OCI-LY1 (cell line): ENCODE results near the gene NCAPD3.

ENCODE experiments used
- EZH2 ChIP-seq: fragments of 200-600 bp; sonication (generic), shearing (Covaris generic); IDR thresholded peaks from 2 replicates; pipeline ENCODE4 v1.8.0; 2017; ENCODE audit warnings: borderline replicate concordance, mixed run types, mild to moderate bottlenecking, antibody characterized with exemption, low read length, moderate library complexity, mixed read lengths
- TF ChIP-seq, protein P1 (sequence below): fragments of 200-600 bp; sonication (generic), shearing (Covaris generic); IDR thresholded peaks from 2 replicates; pipeline ENCODE4 v1.5.1; 2017; ENCODE audit warnings: mild to moderate bottlenecking, antibody characterized with exemption, low read length, moderate library complexity, mixed read lengths

DNA sequence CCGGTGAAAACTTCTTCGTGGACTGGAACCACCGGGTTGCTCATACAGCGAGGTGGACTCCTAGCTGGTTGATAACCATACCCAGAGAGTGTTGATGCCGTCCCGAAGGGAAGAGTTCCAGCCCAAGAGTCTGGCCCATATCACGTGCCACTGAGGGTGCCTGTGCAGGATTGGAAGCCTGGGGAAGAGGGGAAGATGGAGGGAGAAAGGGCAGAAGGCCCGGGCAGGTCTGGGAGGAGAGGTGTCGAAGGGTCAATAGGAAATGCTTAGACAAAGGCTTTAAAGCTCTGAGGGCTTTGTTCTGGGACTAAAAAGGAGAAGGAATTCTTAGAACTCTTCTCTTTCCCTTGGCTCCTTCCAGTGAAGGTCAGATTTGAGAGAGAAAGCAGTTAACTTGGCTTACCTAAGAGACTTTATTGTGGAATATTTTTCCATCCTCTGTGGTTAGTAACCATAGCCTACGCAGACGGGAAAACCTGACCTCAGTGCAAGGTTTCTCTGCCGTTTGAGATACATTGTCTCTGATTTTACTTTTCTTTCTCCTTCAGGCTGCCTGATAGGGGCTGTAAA is 84.4 kb downstream of the NCAPD3 start:
- TF ChIP-seq, protein P1, sequence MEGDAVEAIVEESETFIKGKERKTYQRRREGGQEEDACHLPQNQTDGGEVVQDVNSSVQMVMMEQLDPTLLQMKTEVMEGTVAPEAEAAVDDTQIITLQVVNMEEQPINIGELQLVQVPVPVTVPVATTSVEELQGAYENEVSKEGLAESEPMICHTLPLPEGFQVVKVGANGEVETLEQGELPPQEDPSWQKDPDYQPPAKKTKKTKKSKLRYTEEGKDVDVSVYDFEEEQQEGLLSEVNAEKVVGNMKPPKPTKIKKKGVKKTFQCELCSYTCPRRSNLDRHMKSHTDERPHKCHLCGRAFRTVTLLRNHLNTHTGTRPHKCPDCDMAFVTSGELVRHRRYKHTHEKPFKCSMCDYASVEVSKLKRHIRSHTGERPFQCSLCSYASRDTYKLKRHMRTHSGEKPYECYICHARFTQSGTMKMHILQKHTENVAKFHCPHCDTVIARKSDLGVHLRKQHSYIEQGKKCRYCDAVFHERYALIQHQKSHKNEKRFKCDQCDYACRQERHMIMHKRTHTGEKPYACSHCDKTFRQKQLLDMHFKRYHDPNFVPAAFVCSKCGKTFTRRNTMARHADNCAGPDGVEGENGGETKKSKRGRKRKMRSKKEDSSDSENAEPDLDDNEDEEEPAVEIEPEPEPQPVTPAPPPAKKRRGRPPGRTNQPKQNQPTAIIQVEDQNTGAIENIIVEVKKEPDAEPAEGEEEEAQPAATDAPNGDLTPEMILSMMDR = no peak
- TF ChIP-seq EZH2 = no peak
